C4-2B (cell line): ENCODE data around the gene EFNB1.

ENCODE experiments used
- ZFX ChIP-seq: fragments of 450-650 bp; IDR thresholded peaks from 2 replicates; pipeline ENCODE4 v1.6.1; 2017
- TF ChIP-seq, protein P1 (sequence below): fragments of 450-650 bp; conservative IDR thresholded peaks from 2 replicates; pipeline ENCODE4 v1.5.1; 2017; ENCODE audit warnings: mild to moderate bottlenecking

DNA sequence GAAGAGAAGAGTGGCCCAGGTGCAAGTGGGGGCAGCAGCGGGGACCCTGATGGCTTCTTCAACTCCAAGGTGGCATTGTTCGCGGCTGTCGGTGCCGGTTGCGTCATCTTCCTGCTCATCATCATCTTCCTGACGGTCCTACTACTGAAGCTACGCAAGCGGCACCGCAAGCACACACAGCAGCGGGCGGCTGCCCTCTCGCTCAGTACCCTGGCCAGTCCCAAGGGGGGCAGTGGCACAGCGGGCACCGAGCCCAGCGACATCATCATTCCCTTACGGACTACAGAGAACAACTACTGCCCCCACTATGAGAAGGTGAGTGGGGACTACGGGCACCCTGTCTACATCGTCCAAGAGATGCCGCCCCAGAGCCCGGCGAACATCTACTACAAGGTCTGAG lies 11.4 kb downstream of the EFNB1 start:
- TF ChIP-seq, protein P1, sequence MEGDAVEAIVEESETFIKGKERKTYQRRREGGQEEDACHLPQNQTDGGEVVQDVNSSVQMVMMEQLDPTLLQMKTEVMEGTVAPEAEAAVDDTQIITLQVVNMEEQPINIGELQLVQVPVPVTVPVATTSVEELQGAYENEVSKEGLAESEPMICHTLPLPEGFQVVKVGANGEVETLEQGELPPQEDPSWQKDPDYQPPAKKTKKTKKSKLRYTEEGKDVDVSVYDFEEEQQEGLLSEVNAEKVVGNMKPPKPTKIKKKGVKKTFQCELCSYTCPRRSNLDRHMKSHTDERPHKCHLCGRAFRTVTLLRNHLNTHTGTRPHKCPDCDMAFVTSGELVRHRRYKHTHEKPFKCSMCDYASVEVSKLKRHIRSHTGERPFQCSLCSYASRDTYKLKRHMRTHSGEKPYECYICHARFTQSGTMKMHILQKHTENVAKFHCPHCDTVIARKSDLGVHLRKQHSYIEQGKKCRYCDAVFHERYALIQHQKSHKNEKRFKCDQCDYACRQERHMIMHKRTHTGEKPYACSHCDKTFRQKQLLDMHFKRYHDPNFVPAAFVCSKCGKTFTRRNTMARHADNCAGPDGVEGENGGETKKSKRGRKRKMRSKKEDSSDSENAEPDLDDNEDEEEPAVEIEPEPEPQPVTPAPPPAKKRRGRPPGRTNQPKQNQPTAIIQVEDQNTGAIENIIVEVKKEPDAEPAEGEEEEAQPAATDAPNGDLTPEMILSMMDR, result no peak
- TF ChIP-seq ZFX, result no peak
